Measurements from ENCODE around the gene RNF220.

The RNF220 gene

GRCh38 chr1:44602634-44603628, 197.9 kb downstream of the RNF220 start:
- FAIRE-seq (no peak), DNase-seq (ENCODE audit: insufficient read length) (no peak)
- TF ChIP-seq POLR2AphosphoS5 (IDR thresholded peaks at IDR 0.05; ENCODE audit: low read depth, low read length) (no peak), POLR2A (IDR thresholded peaks at IDR 0.05; ENCODE audit: low read depth, low read length) (no peak), TAF1 (IDR thresholded peaks at IDR 0.05; ENCODE audit: borderline replicate concordance, low read depth, low read length) (no peak)

DNA sequence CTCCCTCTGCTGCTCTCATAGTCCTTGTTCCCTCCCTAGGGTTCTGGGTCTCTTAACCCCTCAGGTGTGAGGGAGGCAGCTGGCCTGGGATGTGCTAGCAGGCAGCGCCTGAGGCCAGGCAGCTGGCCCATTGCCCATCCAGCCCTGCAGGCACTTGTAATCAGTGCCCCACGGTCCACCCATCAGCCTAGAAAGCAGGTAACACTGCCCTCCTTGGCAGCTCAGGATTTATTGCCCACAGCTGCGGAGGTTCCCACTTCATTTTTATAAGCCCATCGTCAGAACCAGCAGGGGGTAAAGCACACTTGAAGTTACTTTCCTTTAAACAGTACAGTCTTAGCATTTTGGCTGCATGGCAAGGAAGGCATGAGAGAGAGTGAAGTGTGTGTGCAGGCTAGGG, 198.7 kb downstream of the RNF220 start:
- no peak for TF ChIP-seq TAF1 (IDR thresholded peaks at IDR 0.05; ENCODE audit: borderline replicate concordance, low read depth, low read length)
- TF ChIP-seq POLR2A (IDR thresholded peaks at IDR 0.05; ENCODE audit: low read depth, low read length) = no peak
- no peak for TF ChIP-seq POLR2AphosphoS5 (IDR thresholded peaks at IDR 0.05; ENCODE audit: low read depth, low read length)
- FAIRE-seq (no peak), DNase-seq (ENCODE audit: insufficient read length) (no peak)

DNA sequence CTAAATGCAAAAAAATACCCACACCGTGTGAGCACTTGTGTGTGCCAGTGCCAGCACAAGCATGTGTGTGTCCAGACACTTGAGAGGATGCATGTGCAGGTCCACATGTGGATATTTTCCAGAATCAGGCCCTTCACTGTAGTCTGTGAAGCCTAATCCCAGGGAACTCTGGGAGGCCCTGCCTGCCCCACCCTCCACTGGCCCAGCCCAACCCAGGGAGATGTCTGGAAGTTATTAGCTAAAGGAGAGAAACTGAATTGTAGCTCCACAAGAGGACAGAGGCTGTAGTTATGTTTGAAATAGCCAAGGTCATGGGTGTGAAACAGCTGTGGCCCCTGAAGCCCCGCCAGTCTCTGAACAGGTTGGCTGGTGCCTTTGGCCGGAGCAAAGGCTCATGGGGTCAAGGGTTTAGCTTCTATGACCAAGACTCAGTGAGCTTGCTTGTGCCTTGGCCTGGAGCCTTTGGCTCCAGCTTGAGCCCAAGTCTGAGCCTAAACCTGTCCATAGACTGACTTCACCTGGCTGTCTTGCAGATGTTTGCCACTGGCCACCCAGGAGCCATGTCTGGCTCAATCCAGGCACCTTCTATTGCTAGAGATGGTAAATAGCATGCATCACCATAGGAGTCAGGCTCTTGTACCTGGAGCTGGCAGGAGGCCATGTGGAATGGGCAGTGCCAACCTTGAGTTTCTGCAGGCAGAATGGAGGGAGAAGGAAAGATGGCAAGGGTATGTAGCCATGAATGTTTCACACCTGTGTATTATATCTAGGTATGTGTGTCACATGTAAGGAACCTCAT, 199.3 kb downstream of the RNF220 start:
- DNase-seq (ENCODE audit: insufficient read length) (no peak), FAIRE-seq (no peak)
- TF ChIP-seq POLR2A (IDR thresholded peaks at IDR 0.05; ENCODE audit: low read depth, low read length) (no peak), POLR2AphosphoS5 (IDR thresholded peaks at IDR 0.05; ENCODE audit: low read depth, low read length) (no peak), TAF1 (IDR thresholded peaks at IDR 0.05; ENCODE audit: borderline replicate concordance, low read depth, low read length) (no peak)

DNA sequence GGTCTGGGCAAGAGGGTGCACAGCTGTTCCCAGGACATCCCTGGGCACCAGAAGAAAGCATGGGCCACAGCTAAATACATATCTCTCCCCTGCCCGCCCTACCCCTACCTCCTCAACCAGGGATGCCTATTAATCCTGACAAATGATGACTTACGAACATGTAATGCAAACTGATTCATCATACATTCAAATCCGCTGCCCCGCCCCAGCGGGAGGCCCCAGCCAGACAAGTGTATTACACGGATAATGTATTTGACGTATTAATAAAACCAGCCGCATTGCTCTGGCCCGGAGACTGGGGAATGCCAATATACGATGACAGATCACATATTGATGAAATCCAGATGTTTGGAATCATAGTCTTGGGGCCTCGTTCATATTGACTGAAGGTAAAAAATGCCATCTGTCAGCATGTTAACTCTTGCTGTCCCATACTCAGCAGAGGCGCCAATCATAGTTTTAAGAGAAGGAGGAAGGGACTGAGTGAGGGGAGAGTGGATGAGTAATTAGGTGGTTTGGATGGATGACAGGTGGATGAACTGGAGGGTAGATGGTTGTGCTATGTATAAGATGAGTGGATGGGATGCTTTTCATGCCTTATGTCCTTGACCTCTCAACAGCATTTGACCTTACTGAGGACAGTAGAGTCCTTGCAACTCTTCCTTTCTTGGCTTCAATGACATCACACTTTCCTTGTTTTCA, 201.0 kb downstream of the RNF220 start:
- no peak for TF ChIP-seq POLR2A (IDR thresholded peaks at IDR 0.05; ENCODE audit: low read depth, low read length)
- no peak for TF ChIP-seq POLR2AphosphoS5 (IDR thresholded peaks at IDR 0.05; ENCODE audit: low read depth, low read length)
- no peak for TF ChIP-seq TAF1 (IDR thresholded peaks at IDR 0.05; ENCODE audit: borderline replicate concordance, low read depth, low read length)
- DNase-seq (ENCODE audit: insufficient read length) = no peak
- FAIRE-seq = no peak

GRCh38 chr1:44606701-44607281, 201.7 kb downstream of the RNF220 start:
- no peak for DNase-seq (ENCODE audit: insufficient read length)
- TF ChIP-seq POLR2A (IDR thresholded peaks at IDR 0.05; ENCODE audit: low read depth, low read length) (no peak), TAF1 (IDR thresholded peaks at IDR 0.05; ENCODE audit: borderline replicate concordance, low read depth, low read length) (no peak), POLR2AphosphoS5 (IDR thresholded peaks at IDR 0.05; ENCODE audit: low read depth, low read length) (no peak)
- FAIRE-seq = no peak

DNA sequence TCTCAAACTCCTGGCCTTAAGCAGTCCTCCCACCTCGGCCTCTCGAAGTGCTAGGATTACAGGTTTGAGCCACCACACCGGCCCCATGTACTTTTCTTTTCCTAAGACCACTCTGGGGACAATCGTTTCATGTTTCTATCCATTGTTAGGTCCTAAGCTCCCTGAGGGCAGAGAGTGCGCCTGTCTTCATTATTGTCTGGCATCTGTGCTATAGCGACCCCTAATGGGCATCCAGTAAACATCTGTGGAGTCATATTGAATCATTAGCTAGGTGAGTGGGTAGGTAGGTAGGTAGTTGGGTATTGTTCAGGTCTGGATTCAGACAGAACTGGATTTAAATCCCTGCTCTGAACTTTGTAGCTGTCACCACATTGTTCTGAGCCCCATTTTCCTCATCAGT, 203.1 kb downstream of the RNF220 start:
- FAIRE-seq = no peak
- no peak for DNase-seq (ENCODE audit: insufficient read length)
- no peak for TF ChIP-seq TAF1 (IDR thresholded peaks at IDR 0.05; ENCODE audit: borderline replicate concordance, low read depth, low read length)
- no peak for TF ChIP-seq POLR2AphosphoS5 (IDR thresholded peaks at IDR 0.05; ENCODE audit: low read depth, low read length)
- TF ChIP-seq POLR2A (IDR thresholded peaks at IDR 0.05; ENCODE audit: low read depth, low read length) = no peak

- FAIRE-seq (no peak), DNase-seq (ENCODE audit: insufficient read length) (no peak)
- no peak for TF ChIP-seq POLR2AphosphoS5 (IDR thresholded peaks at IDR 0.05; ENCODE audit: low read depth, low read length)
- TF ChIP-seq POLR2A (IDR thresholded peaks at IDR 0.05; ENCODE audit: low read depth, low read length) = no peak
- no peak for TF ChIP-seq TAF1 (IDR thresholded peaks at IDR 0.05; ENCODE audit: borderline replicate concordance, low read depth, low read length)
Observed at GRCh38 chr1:44609412-44609767, 204.3 kb downstream of the RNF220 start.

GRCh38 chr1:44609768-44610526, 204.9 kb downstream of the RNF220 start:
- FAIRE-seq = no peak
- no peak for TF ChIP-seq TAF1 (IDR thresholded peaks at IDR 0.05; ENCODE audit: borderline replicate concordance, low read depth, low read length)
- TF ChIP-seq POLR2AphosphoS5 (IDR thresholded peaks at IDR 0.05; ENCODE audit: low read depth, low read length) = no peak
- no peak for TF ChIP-seq POLR2A (IDR thresholded peaks at IDR 0.05; ENCODE audit: low read depth, low read length)
- DNase-seq (ENCODE audit: insufficient read length) = no peak

DNA sequence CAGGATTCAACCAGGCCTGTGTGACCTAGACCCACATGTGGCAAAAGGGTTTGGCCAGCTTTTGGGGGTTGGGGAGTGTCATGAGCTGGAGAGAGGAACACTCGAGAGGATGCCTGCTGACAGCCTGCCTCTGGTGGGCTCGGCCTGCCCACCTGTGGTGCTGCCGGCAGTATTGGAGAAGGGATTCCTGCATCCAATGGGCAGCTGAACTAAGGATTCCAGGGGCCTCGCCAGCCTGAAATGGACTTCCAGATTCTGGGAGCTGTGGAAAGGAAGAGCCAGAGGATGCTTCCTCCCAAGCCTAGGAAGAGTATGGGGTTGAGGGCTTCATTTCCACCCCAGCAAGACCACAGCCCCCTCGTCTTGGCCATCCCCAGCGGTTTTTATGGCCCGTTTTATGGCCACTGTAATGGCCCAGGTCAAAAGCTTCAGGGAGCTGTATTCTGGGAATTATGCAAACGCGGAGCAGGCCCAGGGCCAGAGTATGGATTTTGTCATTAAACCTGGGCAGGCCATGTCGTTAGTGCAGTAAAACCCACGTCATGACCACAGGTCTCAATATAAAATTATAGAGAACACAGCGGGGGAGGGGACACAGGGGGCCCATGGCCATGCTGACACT, 205.6 kb downstream of the RNF220 start:
- no peak for FAIRE-seq
- no peak for TF ChIP-seq TAF1 (IDR thresholded peaks at IDR 0.05; ENCODE audit: borderline replicate concordance, low read depth, low read length)
- TF ChIP-seq POLR2AphosphoS5 (IDR thresholded peaks at IDR 0.05; ENCODE audit: low read depth, low read length) = no peak
- TF ChIP-seq POLR2A (IDR thresholded peaks at IDR 0.05; ENCODE audit: low read depth, low read length) = no peak
- DNase-seq (ENCODE audit: insufficient read length) = no peak

- no peak for FAIRE-seq
- no peak for DNase-seq (ENCODE audit: insufficient read length)
- TF ChIP-seq TAF1 (IDR thresholded peaks at IDR 0.05; ENCODE audit: borderline replicate concordance, low read depth, low read length) (no peak), POLR2AphosphoS5 (IDR thresholded peaks at IDR 0.05; ENCODE audit: low read depth, low read length) (no peak), POLR2A (IDR thresholded peaks at IDR 0.05; ENCODE audit: low read depth, low read length) (no peak)
Observed at GRCh38 chr1:44611419-44611818, 206.4 kb downstream of the RNF220 start.

Measured in GM12892 (cell line).